Measurements from ENCODE around the gene MINDY4. TPM values are rescaled to one million over a fixed set of nuclear protein-coding genes. Genes with fewer than 3 reads are reported as not detected.

Gene MINDY4
- total and polyA plus RNA-seq, 2 of the 13 experiments (the other 11 are each of a cell fraction or from before 2014, with no cell fraction given): not detected

DNA sequence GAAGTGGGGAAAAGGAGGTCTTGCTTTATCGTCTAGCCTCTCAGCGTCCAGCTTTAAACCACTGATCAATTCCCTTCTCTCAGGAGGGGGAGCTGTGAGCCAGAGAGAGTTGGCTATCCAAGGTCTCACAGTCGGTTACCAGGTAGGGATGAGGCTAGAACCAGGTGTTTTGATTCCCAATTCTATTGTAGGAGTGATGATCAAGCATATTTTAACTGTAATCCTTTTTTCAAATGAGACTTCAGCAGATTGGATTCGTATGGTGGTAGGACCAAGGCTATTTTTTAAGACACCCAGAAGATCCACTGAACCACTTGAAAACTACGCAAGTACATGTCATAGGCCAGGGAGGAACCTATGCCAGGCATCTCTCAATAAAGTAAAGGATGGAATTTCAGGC lies 8.4 kb downstream of the MINDY4 start:
- no peak for FAIRE-seq
- H3K27ac ChIP-seq (ENCODE audit: extremely low read length, insufficient read depth, low read length): no peak overlapping the region
- ChIA-PET CTCF (ENCODE audit: low intra/inter-chr PET ratio, low total read pairs) (no interaction called here), POLR2A (no interaction called here)
- no peaks in the 10 kb centered on the region for H4K20me1 ChIP-seq (ENCODE audit: insufficient read depth, low read length)
- H3K9me3 ChIP-seq (ENCODE audit: low read length): no peaks in the 10 kb centered on the region
- BruUV-seq (replicated peaks): no TSS peak
- TF ChIP-seq MAFF (IDR thresholded peaks at IDR 0.05; ENCODE audit: low read depth, low read length): 0 out of 2 replicates have a peak, but pooled peaks have one; percentile 32
- TF ChIP-seq MAFK (conservative IDR thresholded peaks at IDR 0.05 in 1 of 2, IDR thresholded peaks at IDR 0.05 in 1 of 2; ENCODE audit: low read length in 2 of 2): peak in 1 of 2 experiments; percentile 60; a peak in 2 of 4 replicates
- no peak for TF ChIP-seq BHLHE40 (IDR thresholded peaks at IDR 0.05; ENCODE audit: low read length)
- TF ChIP-seq, protein P1, sequence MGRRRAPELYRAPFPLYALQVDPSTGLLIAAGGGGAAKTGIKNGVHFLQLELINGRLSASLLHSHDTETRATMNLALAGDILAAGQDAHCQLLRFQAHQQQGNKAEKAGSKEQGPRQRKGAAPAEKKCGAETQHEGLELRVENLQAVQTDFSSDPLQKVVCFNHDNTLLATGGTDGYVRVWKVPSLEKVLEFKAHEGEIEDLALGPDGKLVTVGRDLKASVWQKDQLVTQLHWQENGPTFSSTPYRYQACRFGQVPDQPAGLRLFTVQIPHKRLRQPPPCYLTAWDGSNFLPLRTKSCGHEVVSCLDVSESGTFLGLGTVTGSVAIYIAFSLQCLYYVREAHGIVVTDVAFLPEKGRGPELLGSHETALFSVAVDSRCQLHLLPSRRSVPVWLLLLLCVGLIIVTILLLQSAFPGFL (CRISPR knock-in tag; IDR thresholded peaks at IDR 0.05): no peak
- H3K4me1 ChIP-seq (ENCODE audit: insufficient read depth, low read length): no peaks in the 10 kb centered on the region
- ATAC-seq: no peak
- H3K79me2 ChIP-seq (ENCODE audit: insufficient read depth, low read length): no peaks in the 10 kb centered on the region
- peaks cover 0 to 5% of the 10 kb centered on the region in 2 experiments; a peak in 1 of 5 replicates for H3K27me3 ChIP-seq (ENCODE audit: control insufficient read depth in 1 of 2, insufficient read depth in 2 of 2, low read length in 2 of 2)
- no peak overlapping the region for H3K4me3 ChIP-seq (replicated peaks in 1 of 3; ENCODE audit: insufficient read depth in 1 of 3, low read depth in 2 of 3, low read length in 3 of 3)
- 18% methylated on average over 5 of the region's 5 CpGs for WGBS (ENCODE audit: low lambda C conversion rate)
- no peak overlapping the region for H3K9ac ChIP-seq (ENCODE audit: insufficient read depth, low read depth, low read length)
- H3K4me2 ChIP-seq (ENCODE audit: low read depth, low read length): no peak overlapping the region
- no peak for DNase-seq (ENCODE audit: low spot score)
- H3K36me3 ChIP-seq (replicated peaks in 1 of 2; ENCODE audit: control insufficient read depth in 1 of 2, insufficient read depth in 2 of 2, low read length in 2 of 2): no peaks in the 10 kb centered on the region
- intact Hi-C loops (cut with micrococcal nuclease; ENCODE audit: unreplicated experiment): no loop called here
- in situ Hi-C loops (cut with HindIII; ENCODE audit: extremely low pct_ligation_motif_present, low pct_unique_long_range_greater_than_20kb): no loop called here
- H2AFZ ChIP-seq (ENCODE audit: low read length): no peak overlapping the region

DNA sequence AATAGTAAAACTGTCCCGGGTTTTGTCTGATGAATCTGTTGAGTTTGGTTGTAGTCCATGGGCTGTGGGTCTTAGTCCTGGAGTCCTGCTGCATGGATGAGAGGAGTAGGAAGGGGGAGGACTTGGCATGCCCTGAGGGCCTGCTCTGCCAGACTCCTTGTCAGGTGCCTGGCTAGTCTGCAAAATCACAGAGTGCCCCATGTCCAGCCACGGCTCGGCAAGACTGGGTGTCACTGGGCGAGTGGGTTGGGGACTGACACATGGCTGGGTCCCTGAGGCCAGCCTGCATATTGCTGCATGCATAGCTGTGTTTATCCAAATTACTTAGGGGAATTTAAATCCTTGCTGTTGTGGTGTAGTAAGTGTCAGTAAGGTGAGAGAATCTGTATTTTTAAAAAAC lies 9.7 kb downstream of the MINDY4 start:
- Histone ChIP-seq H3K79me2 (ENCODE audit: insufficient read depth, low read length) (no peaks in the 10 kb centered on the region), H3K9ac (ENCODE audit: insufficient read depth, low read depth, low read length) (no peak overlapping the region), H3K4me1 (ENCODE audit: insufficient read depth, low read length) (no peaks in the 10 kb centered on the region), H4K20me1 (ENCODE audit: insufficient read depth, low read length) (no peaks in the 10 kb centered on the region), H3K36me3 (replicated peaks in 1 of 2; ENCODE audit: control insufficient read depth in 1 of 2, insufficient read depth in 2 of 2, low read length in 2 of 2) (no peaks in the 10 kb centered on the region), H3K4me2 (ENCODE audit: low read depth, low read length) (no peak overlapping the region), H3K27me3 (ENCODE audit: control insufficient read depth in 1 of 2, insufficient read depth in 2 of 2, low read length in 2 of 2) (peaks cover 0 to 5% of the 10 kb centered on the region in 2 experiments; a peak in 1 of 5 replicates), H2AFZ (ENCODE audit: low read length) (no peak overlapping the region), H3K27ac (ENCODE audit: extremely low read length, insufficient read depth, low read length) (no peak overlapping the region), H3K4me3 (replicated peaks in 1 of 3; ENCODE audit: insufficient read depth in 1 of 3, low read depth in 2 of 3, low read length in 3 of 3) (no peak overlapping the region), H3K9me3 (ENCODE audit: low read length) (no peaks in the 10 kb centered on the region)
- in situ Hi-C loops (cut with HindIII; ENCODE audit: extremely low pct_ligation_motif_present, low pct_unique_long_range_greater_than_20kb): no loop called here
- DNase-seq (ENCODE audit: low spot score): no peak
- BruUV-seq (replicated peaks): no TSS peak
- ChIA-PET CTCF (ENCODE audit: low intra/inter-chr PET ratio, low total read pairs) (no interaction called here), POLR2A (no interaction called here)
- intact Hi-C loops (cut with micrococcal nuclease; ENCODE audit: unreplicated experiment): no loop called here
- TF ChIP-seq ATRX (CRISPR knock-in tag; IDR thresholded peaks at IDR 0.05; ENCODE audit: borderline replicate concordance) (no peak), BRCA1 (CRISPR knock-in tag; IDR thresholded peaks at IDR 0.05) (no peak), ZNF296 (CRISPR knock-in tag; conservative IDR thresholded peaks at IDR 0.05) (no peak), SYNCRIP (IDR thresholded peaks at IDR 0.05; ENCODE audit: insufficient read depth, low read depth, low read length) (no peak), ZNF33B (CRISPR knock-in tag; IDR thresholded peaks at IDR 0.05) (no peak), CBX1 (IDR thresholded peaks at IDR 0.05; ENCODE audit: low read depth) (no peak), HMG20A (CRISPR knock-in tag; IDR thresholded peaks at IDR 0.05; ENCODE audit: borderline replicate concordance) (no peak), EZH2 (conservative IDR thresholded peaks at IDR 0.05; ENCODE audit: low read depth, low read length) (no peak)
- TF ChIP-seq, protein P2, sequence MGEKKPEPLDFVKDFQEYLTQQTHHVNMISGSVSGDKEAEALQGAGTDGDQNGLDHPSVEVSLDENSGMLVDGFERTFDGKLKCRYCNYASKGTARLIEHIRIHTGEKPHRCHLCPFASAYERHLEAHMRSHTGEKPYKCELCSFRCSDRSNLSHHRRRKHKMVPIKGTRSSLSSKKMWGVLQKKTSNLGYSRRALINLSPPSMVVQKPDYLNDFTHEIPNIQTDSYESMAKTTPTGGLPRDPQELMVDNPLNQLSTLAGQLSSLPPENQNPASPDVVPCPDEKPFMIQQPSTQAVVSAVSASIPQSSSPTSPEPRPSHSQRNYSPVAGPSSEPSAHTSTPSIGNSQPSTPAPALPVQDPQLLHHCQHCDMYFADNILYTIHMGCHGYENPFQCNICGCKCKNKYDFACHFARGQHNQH (CRISPR knock-in tag; IDR thresholded peaks at IDR 0.05): no peak
- 0% methylated on average over 1 of the region's 4 CpGs for WGBS (ENCODE audit: low lambda C conversion rate)
- FAIRE-seq: no peak
- no peak for ATAC-seq

All from HepG2 (cell line).